BLaER1 (cell line): ENCODE measurements around the gene FAF1.
"Not testable (repeated sequence)": the region's sequence is repeated elsewhere in the genome, so short reads cannot be mapped to it uniquely, and the experiment has no call there.

Source experiments
- H3K27ac ChIP-seq: shearing (Covaris generic); formaldehyde crosslinking; 2 replicates; pipeline ENCODE4 v1.8.1; 2022
- H3K27me3 ChIP-seq: shearing (Covaris generic); formaldehyde crosslinking; 2 replicates; pipeline ENCODE4 v1.8.1; 2022
- H3K36me3 ChIP-seq: shearing (Covaris generic); formaldehyde crosslinking; 2 replicates; pipeline ENCODE4 v1.8.1; 2022
- H3K4me1 ChIP-seq: shearing (Covaris generic); formaldehyde crosslinking; 2 replicates; pipeline ENCODE4 v1.8.1; 2022
- H3K4me2 ChIP-seq: shearing (Covaris generic); formaldehyde crosslinking; 2 replicates; pipeline ENCODE4 v1.8.1; 2022
- H3K4me3 ChIP-seq: shearing (Covaris generic); formaldehyde crosslinking; 2 replicates; pipeline ENCODE4 v1.8.1; 2022
- H3K9ac ChIP-seq: shearing (Covaris generic); formaldehyde crosslinking; 2 replicates; pipeline ENCODE4 v1.8.1; 2022
- H3K9me3 ChIP-seq: shearing (Covaris generic); formaldehyde crosslinking; 2 replicates; pipeline ENCODE4 v1.8.1; 2022
- H4K20me1 ChIP-seq: shearing (Covaris generic); formaldehyde crosslinking; 2 replicates; pipeline ENCODE4 v1.8.1; 2022
- Cebpa-rat ChIP-seq: shearing (Covaris generic); IDR thresholded peaks from 2 replicates; pipeline ENCODE4 v1.8.1; 2022

Gene FAF1

DNA sequence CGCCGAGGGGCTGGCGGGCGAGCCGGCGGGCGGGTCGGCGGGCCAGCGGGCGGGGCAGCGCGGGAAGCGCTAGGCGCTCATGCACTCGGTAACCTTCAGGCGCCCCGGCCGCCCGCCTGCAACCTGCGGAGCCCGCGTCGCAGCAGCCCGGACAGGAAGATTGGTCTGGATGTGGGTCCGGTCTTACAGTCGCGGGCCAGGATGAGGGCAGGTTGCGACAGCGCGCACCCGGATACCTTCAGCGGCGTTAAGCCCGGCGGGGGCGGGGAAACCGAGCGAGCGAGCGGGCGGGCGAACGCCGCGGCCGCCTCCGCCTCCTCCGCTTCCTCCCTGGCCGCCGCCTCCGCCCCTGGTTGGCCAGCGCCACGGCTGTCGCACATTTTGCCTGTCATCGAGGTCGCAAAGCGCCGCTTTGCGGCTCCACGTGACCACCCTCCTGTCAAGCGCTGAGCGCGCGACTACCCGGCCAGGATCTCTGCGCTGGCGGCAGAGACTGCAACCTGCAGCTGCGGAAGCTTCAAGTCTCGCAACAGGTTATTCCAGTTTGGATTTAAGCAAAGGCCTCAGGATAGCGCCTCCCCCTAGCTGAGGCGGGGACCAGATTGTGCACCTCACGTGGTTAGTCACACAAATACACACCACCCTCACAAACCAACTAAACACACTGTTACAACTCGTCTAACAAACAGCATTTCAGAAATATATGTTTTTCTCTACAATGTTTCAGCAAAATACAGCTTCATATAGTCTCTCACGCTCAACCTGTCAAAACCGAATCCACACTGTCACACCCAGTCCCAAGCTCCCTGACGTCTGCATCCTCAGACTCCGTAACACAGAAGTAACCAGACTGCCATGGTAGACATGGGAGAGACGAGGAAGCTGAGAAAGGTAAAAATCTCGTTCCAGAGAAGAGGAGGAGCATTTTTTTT, at the start of gene FAF1:
TSS of gene FAF1 (minus strand) at position 355 of the 932 bp plus-strand sequence. CDS start 456 bp downstream, outside the sequence.
- H3K9me3 ChIP-seq: no peaks in the 10 kb centered on the region
- peaks cover 19% of the 10 kb centered on the region for H3K4me1 ChIP-seq
- peak within 1 kb of the TSS; percentile 91 for H3K4me2 ChIP-seq
- H3K4me3 ChIP-seq: peak within 1 kb of the TSS; percentile 91
- no peaks in the 10 kb centered on the region for H3K36me3 ChIP-seq
- peaks cover 36% of the 10 kb centered on the region; the same call in 1 of the 2 replicates for H4K20me1 ChIP-seq
- H3K27ac ChIP-seq: peak within 1 kb of the TSS; percentile 78
- H3K27me3 ChIP-seq: peaks cover 2% of the 10 kb centered on the region; the same call in 1 of the 2 replicates
- no peak for TF ChIP-seq Cebpa-rat
- H3K9ac ChIP-seq: peak within 1 kb of the TSS; percentile 88

DNA sequence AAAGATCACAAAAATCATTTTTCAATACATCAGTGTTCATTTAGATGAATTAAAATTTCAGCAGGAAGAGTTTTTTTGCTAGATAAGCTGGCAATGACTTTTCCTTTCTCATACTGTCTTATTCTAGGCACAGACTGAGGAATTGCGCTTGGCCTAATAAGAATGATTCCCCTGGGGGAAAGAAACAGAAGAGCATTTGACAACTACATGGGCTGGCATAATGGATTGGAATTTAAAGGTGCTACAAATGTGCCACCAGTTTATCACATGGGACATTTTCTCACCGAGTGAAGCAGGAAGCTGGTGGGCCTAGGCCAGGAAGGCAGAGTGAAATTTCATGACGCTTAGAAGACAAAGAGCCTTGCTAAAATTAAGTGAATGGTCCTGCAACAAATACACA, 49.3 kb upstream of the FAF1 start:
- H3K4me2 ChIP-seq: no peak overlapping the region
- no peak for TF ChIP-seq Cebpa-rat
- no peaks in the 10 kb centered on the region for H4K20me1 ChIP-seq
- no peak overlapping the region for H3K9ac ChIP-seq
- no peak overlapping the region for H3K27ac ChIP-seq
- no peaks in the 10 kb centered on the region for H3K36me3 ChIP-seq
- H3K4me1 ChIP-seq: no peaks in the 10 kb centered on the region
- H3K4me3 ChIP-seq: no peak overlapping the region
- H3K27me3 ChIP-seq: no peaks in the 10 kb centered on the region
- H3K9me3 ChIP-seq: no peaks in the 10 kb centered on the region

DNA sequence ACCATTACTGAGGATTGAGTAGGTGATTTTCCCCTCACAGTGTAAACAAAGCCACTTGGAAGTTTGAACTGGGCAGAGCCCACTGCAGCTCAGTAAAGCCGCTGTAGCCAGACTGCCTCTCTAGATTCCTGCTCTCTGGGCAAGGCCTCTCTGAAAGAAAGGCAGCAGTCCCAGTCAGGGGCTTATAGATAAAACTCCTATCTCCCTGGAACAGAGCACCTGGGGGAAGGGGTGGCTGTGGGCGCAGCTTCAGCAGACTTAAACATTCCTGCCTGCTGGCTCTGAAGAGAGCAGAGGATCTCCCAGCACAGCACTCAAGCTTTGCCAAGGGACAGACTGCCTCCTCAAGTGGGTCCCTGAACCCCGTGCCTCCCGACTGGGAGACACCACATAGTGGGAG, 45.5 kb upstream of the FAF1 start:
- H3K27me3 ChIP-seq, H3K27ac ChIP-seq, H4K20me1 ChIP-seq, H3K9me3 ChIP-seq, H3K36me3 ChIP-seq, H3K4me1 ChIP-seq, H3K4me2 ChIP-seq, H3K4me3 ChIP-seq, H3K9ac ChIP-seq: not testable (repeated sequence)

DNA sequence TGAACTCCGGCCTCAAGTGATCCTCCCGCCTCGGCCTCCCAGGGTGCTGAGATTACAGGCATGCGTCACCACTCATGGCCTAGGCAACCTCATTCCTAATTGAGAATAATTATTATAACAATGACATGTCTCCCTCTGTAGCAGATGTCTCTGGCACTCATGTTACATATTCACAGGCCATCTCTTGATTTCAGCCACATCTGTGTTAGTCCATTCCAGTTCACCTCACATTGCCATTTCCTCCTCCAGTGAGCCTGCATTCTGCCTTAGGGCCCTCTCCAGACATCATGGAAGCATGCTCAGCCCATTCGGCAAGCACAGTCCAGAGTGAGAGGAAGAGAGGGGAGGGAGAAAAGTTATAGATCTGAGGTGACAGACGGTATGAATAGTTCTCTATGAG, 42.4 kb upstream of the FAF1 start:
- H3K27me3 ChIP-seq: no peaks in the 10 kb centered on the region
- H3K27ac ChIP-seq: no peak overlapping the region
- 0 out of 2 replicates have a peak, but pooled peaks cover 5% of the 10 kb centered on the region for H3K9me3 ChIP-seq
- H3K4me3 ChIP-seq: no peak overlapping the region
- no peaks in the 10 kb centered on the region for H4K20me1 ChIP-seq
- H3K4me1 ChIP-seq: peaks cover 5% of the 10 kb centered on the region; the same call in 1 of the 2 replicates
- no peak overlapping the region for H3K4me2 ChIP-seq
- no peak overlapping the region for H3K9ac ChIP-seq
- H3K36me3 ChIP-seq: no peaks in the 10 kb centered on the region
- no peak for TF ChIP-seq Cebpa-rat

DNA sequence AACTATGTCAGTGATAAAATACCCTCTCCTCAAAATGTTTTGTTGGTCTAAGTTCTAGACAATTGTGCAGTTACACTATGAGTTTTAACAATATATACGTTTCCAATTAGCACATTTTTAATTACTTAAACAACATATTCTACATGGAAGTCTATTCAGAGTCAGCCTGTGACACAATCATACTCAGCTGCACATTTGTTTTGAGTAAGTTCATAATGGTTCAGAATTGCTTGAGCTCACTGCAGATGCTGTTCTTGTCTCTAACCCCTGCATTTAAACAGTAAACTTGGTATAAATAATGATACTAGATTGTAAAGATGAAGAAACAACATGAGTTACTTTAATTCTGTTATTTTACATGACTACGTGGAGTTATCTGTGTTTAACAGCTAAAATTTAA, 40.6 kb upstream of the FAF1 start:
- no peak overlapping the region for H3K27ac ChIP-seq
- H3K9me3 ChIP-seq: 0 out of 2 replicates have a peak, but pooled peaks cover 5% of the 10 kb centered on the region
- H3K4me2 ChIP-seq: no peak overlapping the region
- no peak for TF ChIP-seq Cebpa-rat
- no peaks in the 10 kb centered on the region for H3K27me3 ChIP-seq
- H3K4me3 ChIP-seq: no peak overlapping the region
- H3K4me1 ChIP-seq: peaks cover 5% of the 10 kb centered on the region; the same call in 1 of the 2 replicates
- H3K9ac ChIP-seq: no peak overlapping the region
- no peaks in the 10 kb centered on the region for H4K20me1 ChIP-seq
- H3K36me3 ChIP-seq: no peaks in the 10 kb centered on the region

DNA sequence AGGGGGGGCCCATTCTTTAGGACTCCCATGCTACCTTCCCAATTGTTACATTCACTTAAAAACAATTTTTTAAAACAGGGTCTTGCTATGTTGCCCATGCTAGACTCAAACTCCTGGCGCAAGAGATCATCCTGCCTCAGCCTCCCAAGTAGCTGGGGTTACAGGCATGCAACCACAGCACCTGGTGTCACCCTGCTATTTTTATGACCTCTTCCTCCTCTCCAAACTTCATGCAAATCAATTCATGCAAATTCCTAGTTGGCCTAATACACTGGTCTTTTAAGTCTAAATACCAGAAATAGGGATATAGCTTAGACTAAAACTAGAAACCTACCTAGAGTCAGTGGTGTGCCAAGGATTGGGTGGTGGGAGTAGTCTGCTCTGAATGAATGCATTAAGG, 40.1 kb upstream of the FAF1 start:
- no peaks in the 10 kb centered on the region for H4K20me1 ChIP-seq
- peak overlapping the region; percentile 19; the same call in 1 of the 2 replicates for H3K4me2 ChIP-seq
- H3K9ac ChIP-seq: no peak overlapping the region
- no peak for TF ChIP-seq Cebpa-rat
- H3K9me3 ChIP-seq: 0 out of 2 replicates have a peak, but pooled peaks cover 5% of the 10 kb centered on the region
- no peaks in the 10 kb centered on the region for H3K27me3 ChIP-seq
- H3K36me3 ChIP-seq: no peaks in the 10 kb centered on the region
- peaks cover 5% of the 10 kb centered on the region; the same call in 1 of the 2 replicates for H3K4me1 ChIP-seq
- H3K27ac ChIP-seq: no peak overlapping the region
- no peak overlapping the region for H3K4me3 ChIP-seq

DNA sequence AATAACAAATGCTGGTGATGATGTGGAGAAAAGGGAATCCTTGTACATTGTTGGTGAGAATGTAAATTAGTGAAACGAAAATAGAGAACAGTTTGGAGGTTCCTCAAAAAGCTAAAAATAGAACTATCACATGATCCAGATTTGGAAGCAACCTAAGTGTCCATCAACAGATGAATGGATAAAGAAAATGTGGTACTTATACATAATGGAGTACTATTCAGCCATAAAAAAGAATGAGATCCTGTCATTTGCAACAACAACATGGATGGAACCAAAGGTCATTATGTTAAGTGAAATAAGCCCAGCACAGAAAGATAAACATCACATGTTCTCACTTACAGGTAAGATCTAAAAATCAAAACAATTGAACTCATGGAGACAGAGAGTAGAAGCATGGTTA, 39.3 kb upstream of the FAF1 start:
- H3K4me1 ChIP-seq, H3K36me3 ChIP-seq, H3K9ac ChIP-seq, H3K4me2 ChIP-seq, H3K4me3 ChIP-seq, H4K20me1 ChIP-seq, H3K9me3 ChIP-seq, H3K27ac ChIP-seq, H3K27me3 ChIP-seq: not testable (repeated sequence)

DNA sequence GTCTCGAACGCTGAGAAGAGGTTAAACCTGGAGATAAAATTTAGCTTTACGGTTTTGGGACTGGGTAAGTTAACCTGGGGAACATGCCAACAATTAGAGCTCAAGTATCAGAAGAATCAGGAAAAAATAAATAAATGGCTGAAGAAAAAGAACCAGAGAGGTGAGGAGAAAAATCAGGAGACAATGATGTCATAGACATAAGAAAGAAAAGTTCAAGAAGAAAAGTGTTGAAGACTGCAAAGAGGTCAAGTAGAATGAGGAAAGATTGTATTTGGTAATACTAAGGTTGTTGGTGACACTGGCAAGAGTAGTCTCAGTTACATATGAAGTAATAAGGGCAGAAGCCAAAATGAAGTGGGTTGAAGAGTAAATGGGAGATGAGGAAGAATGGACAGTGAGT, 36.0 kb upstream of the FAF1 start:
- Histone ChIP-seq H3K9me3 (0 out of 2 replicates have a peak, but pooled peaks cover 5% of the 10 kb centered on the region), H3K27ac (no peak overlapping the region), H3K36me3 (no peaks in the 10 kb centered on the region), H3K9ac (no peak overlapping the region), H3K4me2 (no peak overlapping the region), H3K27me3 (no peaks in the 10 kb centered on the region), H3K4me1 (peaks cover 5% of the 10 kb centered on the region; the same call in 1 of the 2 replicates), H3K4me3 (no peak overlapping the region), H4K20me1 (no peaks in the 10 kb centered on the region)
- TF ChIP-seq Cebpa-rat: no peak

DNA sequence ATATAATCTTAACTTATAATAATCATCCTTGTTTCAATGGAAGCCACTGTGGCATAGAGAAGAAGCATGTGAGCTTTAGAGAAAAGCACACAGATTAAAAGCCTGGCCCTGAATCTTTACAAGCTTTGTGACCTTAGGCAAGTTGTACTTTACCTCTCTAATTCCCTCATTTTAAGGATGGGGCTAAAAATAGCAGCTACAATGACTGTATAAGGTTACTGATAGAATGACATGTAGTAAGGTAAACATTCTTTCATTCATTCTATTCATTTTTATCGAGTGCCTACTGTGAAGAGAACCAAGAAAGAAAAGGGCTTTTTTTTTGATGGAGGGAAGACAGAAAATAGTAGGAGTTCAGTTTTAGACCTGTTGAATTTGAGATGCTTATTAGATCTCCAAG, 35.6 kb upstream of the FAF1 start:
- Histone ChIP-seq H3K36me3 (no peaks in the 10 kb centered on the region), H3K4me1 (peaks cover 5% of the 10 kb centered on the region; the same call in 1 of the 2 replicates), H3K9me3 (0 out of 2 replicates have a peak, but pooled peaks cover 5% of the 10 kb centered on the region), H3K4me2 (no peak overlapping the region), H3K4me3 (no peak overlapping the region), H3K27me3 (no peaks in the 10 kb centered on the region), H3K9ac (no peak overlapping the region), H3K27ac (no peak overlapping the region), H4K20me1 (no peaks in the 10 kb centered on the region)
- TF ChIP-seq Cebpa-rat: no peak

DNA sequence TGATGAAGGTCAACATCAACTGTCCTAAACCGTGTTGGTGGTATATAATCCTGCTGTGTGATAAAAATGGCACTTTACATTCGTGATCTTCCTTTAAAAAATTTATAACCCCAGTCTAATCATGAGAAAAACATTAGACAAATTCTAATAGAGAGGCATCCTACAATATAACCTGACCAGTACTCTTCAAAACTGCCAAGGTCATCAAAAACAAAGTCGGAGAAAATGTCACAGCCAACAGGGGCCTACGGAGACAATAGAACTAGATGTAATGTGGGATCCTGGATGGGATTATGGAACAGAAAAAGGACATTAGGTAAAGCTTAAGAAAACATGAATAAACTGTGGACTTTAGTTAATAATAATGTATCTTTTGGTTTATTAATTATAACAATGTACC, 34.9 kb upstream of the FAF1 start:
- no peaks in the 10 kb centered on the region for H4K20me1 ChIP-seq
- no peak overlapping the region for H3K27ac ChIP-seq
- H3K4me2 ChIP-seq: no peak overlapping the region
- TF ChIP-seq Cebpa-rat: no peak
- H3K4me3 ChIP-seq: no peak overlapping the region
- no peaks in the 10 kb centered on the region for H3K27me3 ChIP-seq
- H3K9ac ChIP-seq: no peak overlapping the region
- no peaks in the 10 kb centered on the region for H3K36me3 ChIP-seq
- H3K9me3 ChIP-seq: 0 out of 2 replicates have a peak, but pooled peaks cover 5% of the 10 kb centered on the region
- peaks cover 2% of the 10 kb centered on the region; the same call in 1 of the 2 replicates for H3K4me1 ChIP-seq
